NCI-H128 (cell line): ENCODE results near the gene ADAMTSL4.

Experiments
- DNase-seq: peaks from one replicate; lab custom pipeline; 2025; ENCODE audit not compliant: unreplicated experiment; lab: John Stamatoyannopoulos, UW

The ADAMTSL4 gene

GRCh38 chr1:150534002-150534401 lies 15.2 kb upstream of the ADAMTSL4 start:
- no peak for DNase-seq

DNA sequence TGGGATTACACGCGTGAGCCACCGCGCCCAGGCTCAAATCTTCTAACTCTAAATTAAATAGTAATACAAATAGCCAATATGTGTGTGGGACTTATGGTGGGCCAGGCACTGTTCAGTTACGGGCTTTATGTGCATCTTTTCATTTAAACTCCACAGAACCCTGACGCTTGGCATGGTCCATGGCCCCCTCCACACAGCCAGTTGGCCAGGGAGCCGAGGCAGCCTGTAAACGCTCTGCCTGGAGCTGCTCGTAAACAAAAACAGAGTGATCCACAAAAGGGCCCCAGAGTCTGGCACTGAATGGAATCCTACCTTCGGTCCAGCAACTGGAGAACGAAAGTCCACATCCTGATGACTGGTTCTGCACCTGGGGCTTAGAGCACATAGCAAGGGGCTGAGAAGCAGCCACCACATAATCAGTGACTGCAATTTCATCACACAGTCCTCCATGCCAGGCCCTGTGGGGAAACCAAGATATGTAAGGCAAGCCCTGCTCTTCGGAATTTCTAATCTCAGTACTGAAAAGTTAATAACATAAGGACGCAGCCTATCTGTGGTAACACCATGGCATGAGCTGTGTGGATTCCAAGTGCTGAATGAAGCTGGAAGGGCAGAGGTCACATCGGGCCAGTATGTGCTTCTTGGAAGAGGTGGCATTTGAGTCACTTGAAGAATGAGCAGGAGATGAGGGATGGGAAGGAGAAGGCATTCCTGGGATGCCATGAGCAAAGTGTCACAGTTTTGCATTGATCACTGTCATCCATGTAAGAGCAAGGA lies 13.5 kb upstream of the ADAMTSL4 start:
- no peak for DNase-seq

DNA sequence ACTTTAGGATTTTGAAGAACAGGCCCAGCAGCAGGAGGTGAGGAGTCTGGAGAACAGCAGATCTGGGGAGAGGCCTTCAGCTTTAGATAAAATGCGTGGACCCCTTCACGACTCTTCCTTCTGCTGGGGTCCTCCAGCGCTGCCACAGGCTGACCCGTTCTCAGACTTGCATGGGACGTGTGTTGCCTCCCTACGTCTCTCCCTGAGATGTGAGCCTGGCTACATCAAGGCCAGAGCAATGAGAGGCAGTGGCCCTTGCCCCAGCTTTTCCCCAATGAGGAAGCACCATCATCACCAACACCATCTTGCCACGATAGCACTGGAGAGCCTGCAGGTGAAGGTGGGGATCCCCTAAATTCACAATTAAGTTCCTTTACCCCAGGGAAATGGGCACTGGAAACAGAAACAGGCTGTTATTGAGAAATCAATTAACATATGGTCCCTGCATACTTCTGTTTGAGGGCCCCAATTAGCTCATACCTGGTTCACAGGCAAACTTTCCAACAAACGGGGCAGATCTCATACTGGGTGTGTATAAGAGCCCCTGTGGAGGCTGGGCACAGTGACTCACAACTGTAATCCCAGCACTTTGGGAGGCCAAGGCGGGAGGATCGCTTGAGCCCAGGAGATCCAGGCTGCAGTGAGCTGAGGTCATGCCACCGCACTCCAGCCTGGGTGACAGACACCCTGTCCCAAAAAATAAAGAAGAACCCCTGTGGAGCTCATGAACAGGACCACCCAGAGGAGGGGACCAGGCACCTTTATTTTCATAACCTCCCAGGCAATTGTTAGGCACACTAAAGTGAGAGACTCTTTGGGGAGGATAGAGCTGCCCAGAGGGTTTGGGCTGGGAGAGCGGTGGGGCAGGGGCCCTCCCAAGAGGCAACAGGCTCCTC lies 12.1 kb upstream of the ADAMTSL4 start:
- DNase-seq: no peak

DNA sequence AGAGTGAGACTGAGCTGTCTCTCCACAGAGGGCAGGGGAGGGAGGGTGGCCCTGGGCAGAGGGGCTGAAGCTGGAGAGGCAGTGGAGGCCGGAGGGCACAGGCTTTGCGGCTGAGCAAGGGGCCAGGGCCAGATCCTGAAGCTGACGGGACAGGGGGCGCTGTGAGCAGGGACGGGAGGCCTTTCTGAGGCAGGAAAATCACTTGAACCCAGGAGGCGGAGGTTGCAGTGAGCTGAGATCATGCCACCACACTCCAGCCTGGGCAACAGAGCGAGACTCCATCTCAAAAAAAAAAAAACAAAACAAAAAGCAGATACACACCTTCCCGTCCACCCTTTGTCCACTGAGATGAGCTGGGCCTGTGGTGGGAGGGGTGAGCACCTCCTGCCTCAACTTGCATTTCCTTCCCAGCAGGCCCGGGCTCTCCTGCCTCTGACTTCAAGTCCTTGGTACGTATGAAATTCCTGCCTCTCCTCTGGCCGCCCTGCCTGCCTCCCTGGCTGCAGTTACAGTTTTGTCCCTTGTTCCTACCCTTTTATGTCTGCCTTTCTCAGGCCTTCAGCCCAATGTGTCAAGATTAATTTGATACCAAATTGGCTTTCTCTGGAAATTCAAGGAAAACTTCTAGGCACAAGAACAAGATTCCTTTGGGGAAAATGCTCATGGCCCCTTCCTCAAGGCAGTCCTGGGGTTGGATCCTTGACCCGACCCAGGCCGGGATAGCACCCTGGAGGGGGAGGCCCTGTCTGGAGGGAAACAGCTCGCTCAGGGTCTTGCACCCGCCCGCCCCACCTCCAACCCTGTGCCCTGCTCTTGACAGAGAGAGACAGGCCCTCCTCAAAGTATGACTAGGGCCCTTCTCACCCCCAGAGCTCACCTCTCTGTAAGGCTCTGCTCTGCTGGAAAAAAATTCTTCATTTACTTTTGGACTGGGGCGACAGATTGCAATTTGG lies 11.2 kb upstream of the ADAMTSL4 start:
- DNase-seq: no peak

GRCh38 chr1:150543500-150544143 lies 5.6 kb upstream of the ADAMTSL4 start:
- no peak for DNase-seq

DNA sequence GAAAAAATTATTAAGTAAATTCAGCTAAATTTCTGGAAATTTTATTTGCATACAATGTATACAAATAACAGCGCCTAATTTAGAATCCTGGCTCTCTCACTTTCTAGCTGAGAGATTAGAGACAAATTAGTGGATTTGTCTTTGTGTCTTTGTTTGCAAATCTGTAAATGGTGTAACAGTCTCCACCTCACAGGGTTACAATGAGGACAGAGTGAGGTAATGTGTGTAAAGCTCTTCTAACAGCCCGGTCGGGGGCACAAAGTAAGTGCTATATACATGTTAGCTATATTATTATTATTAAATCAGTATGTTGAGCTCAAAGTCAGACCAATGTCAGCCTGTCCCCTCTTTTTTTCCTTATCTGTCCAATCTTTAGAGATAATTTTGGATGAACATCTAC lies 5.0 kb upstream of the ADAMTSL4 start:
- no peak for DNase-seq

GRCh38 chr1:150545486-150546032 lies 3.6 kb upstream of the ADAMTSL4 start:
- DNase-seq: no peak

- no peak for DNase-seq
Observed at GRCh38 chr1:150546294-150546937, 2.8 kb upstream of the ADAMTSL4 start.

DNA sequence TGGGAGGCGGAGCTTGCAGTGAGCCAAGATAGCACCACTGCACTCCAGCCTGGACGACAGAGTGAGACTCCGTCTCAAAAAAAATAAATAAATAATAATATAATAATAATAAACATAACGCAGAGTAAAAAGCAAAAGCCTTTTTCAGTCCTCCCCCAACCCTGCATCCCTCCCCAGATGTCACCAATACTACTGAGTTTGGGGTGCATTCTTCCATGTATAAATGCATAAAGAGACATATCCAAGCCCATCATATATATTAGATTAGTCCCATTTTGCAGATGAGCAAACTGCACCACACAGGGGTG lies 930 bp upstream of the ADAMTSL4 start:
- no peak for DNase-seq

- no peak for DNase-seq
Observed at GRCh38 chr1:150549496-150550221, 451 bp downstream of the ADAMTSL4 start.

GRCh38 chr1:150550222-150551050 lies 1.2 kb downstream of the ADAMTSL4 start:
- DNase-seq: no peak

GRCh38 chr1:150551051-150551783 lies 2.0 kb downstream of the ADAMTSL4 start:
- no peak for DNase-seq

- DNase-seq: no peak
Observed at GRCh38 chr1:150551784-150552127, 2.5 kb downstream of the ADAMTSL4 start.

GRCh38 chr1:150552128-150552910 lies 3.1 kb downstream of the ADAMTSL4 start:
- DNase-seq: no peak

- no peak for DNase-seq
Observed at GRCh38 chr1:150552911-150553289, 3.7 kb downstream of the ADAMTSL4 start.

DNA sequence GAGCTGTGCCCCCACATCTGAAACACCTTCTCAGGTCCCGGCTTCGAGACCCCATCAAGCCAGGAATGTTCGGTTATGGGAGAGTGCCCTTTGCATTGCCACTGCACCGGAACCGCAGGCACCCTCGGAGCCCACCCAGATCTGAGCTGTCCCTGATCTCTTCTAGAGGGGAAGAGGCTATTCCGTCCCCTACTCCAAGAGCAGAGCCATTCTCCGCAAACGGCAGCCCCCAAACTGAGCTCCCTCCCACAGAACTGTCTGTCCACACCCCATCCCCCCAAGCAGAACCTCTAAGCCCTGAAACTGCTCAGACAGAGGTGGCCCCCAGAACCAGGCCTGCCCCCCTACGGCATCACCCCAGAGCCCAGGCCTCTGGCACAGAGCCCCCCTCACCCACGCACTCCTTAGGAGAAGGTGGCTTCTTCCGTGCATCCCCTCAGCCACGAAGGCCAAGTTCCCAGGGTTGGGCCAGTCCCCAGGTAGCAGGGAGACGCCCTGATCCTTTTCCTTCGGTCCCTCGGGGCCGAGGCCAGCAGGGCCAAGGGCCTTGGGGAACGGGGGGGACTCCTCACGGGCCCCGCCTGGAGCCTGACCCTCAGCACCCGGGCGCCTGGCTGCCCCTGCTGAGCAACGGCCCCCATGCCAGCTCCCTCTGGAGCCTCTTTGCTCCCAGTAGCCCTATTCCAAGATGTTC lies 4.3 kb downstream of the ADAMTSL4 start:
- DNase-seq: no peak

- no peak for DNase-seq
Observed at GRCh38 chr1:150554086-150554452, 4.9 kb downstream of the ADAMTSL4 start.
